Ammon's horn (tissue), 1 donor: Measurements from ENCODE around the gene ITGAX.
A peak's percentile ranks its signal among the peaks of the same experiment; 100 is the strongest.

Experiments
- DNase-seq: peaks from one replicate; pipeline ENCODE4 v3.0.0-alpha.2; 2016; ENCODE audit warnings: low spot score

ITGAX gene

GRCh38 chr16:31348579-31348978 is 6.4 kb upstream of the ITGAX start:
- DNase-seq = no peak

GRCh38 chr16:31350275-31351005 is 4.5 kb upstream of the ITGAX start:
- peak; percentile 73 for DNase-seq

GRCh38 chr16:31351246-31351941 is 3.6 kb upstream of the ITGAX start:
- DNase-seq = no peak

GRCh38 chr16:31351942-31352325 is 3.0 kb upstream of the ITGAX start:
- peak; percentile 39 for DNase-seq

GRCh38 chr16:31352376-31353115 is 2.4 kb upstream of the ITGAX start:
- peak; percentile 63 for DNase-seq

GRCh38 chr16:31355431-31356100 is 590 bp downstream of the ITGAX start:
- no peak for DNase-seq

- DNase-seq = no peak
Measured at GRCh38 chr16:31356566-31357323, 1.8 kb downstream of the ITGAX start.

- peak; percentile 51 for DNase-seq
Measured at GRCh38 chr16:31357324-31358109, 2.5 kb downstream of the ITGAX start.

GRCh38 chr16:31360251-31360650 is 5.3 kb downstream of the ITGAX start:
- DNase-seq = no peak

- no peak for DNase-seq
Measured at GRCh38 chr16:31361201-31362110, 6.5 kb downstream of the ITGAX start.

GRCh38 chr16:31362476-31363405 is 7.8 kb downstream of the ITGAX start:
- DNase-seq = no peak

GRCh38 chr16:31363721-31364120 is 8.7 kb downstream of the ITGAX start:
- no peak for DNase-seq

GRCh38 chr16:31364421-31364820 is 9.4 kb downstream of the ITGAX start:
- DNase-seq = no peak

GRCh38 chr16:31365131-31365865 is 10.3 kb downstream of the ITGAX start:
- DNase-seq = no peak

GRCh38 chr16:31367853-31368252 is 12.9 kb downstream of the ITGAX start:
- DNase-seq = peak; percentile 56

GRCh38 chr16:31371008-31371407 is 16.0 kb downstream of the ITGAX start:
- no peak for DNase-seq

GRCh38 chr16:31371619-31372484 is 16.9 kb downstream of the ITGAX start:
- DNase-seq = no peak
